AG04449 (cell line): Measurements from ENCODE around the gene LSM12.
"Not testable (repeated sequence)": the region's sequence is repeated elsewhere in the genome, so short reads cannot be mapped to it uniquely, and the experiment has no call there.

Source experiments
- CTCF ChIA-PET: fragments of 350-600 bp; formaldehyde crosslinking; extraction: SDS; loops from one replicate; lab custom pipeline; 2021; ENCODE audit warnings: antibody characterized with exemption; lab: Yijun Ruan, JAX
- POLR2A ChIA-PET: fragments of 400-600, 350-600 bp; formaldehyde crosslinking; extraction: SDS; loops from one replicate; lab custom pipeline; 2020; ENCODE audit warnings: antibody characterized with exemption, inconsistent platforms; lab: Yijun Ruan, JAX
- DNase-seq: peaks from one replicate; pipeline ENCODE4 v3.0.0-alpha.2; 2010; ENCODE audit warnings: low read depth, low spot score
- H3K4me3 ChIP-seq: 2 replicates; pipeline ENCODE4 v1.5.1; 2011; ENCODE audit warnings: low read depth, mild to moderate bottlenecking, control low read depth, low read length
- CTCF ChIP-seq: IDR thresholded peaks from one replicate; pipeline ENCODE4 v1.5.1; 2011; ENCODE audit warnings: mild to moderate bottlenecking, moderate library complexity, low read length, control low read depth, inconsistent platforms; ENCODE audit not compliant: insufficient read depth; ENCODE audit errors: missing control alignments

The LSM12 gene

GRCh38 chr17:44000141-44000860 lies 66.2 kb downstream of the LSM12 start:
- CTCF ChIA-PET: interaction anchor here (0.6 to 12.4 kb wide), 5 partner anchors 8 to 122 kb away, joined by 3 to 320 read pairs (median 66); partner anchors contain the start of genes MPP2 and PPY

GRCh38 chr17:43999024-43999423 lies 67.4 kb downstream of the LSM12 start:
- no peak for DNase-seq
- no peak for TF ChIP-seq CTCF
- POLR2A ChIA-PET: interaction anchor here (0.5 to 0.7 kb wide), 2 partner anchors 171 to 199 kb away, joined by 3 to 4 read pairs; no protein-coding TSS in a partner anchor
- H3K4me3 ChIP-seq: no peak overlapping the region
- CTCF ChIA-PET: interaction anchor here (0.9 to 12.4 kb wide), 7 partner anchors 10 to 170 kb away, joined by 4 to 320 read pairs (median 66); partner anchors contain the start of genes MPP2 and PPY

More at GRCh38 chr17:44000141-44000860, 66.2 kb downstream of the LSM12 start:
- POLR2A ChIA-PET: no interaction called here
- no peak overlapping the region for H3K4me3 ChIP-seq
- DNase-seq: no peak
- no peak for TF ChIP-seq CTCF

GRCh38 chr17:43998552-43998951 lies 67.9 kb downstream of the LSM12 start:
- TF ChIP-seq CTCF: no peak
- ChIA-PET CTCF (interaction anchor here (0.9 to 12.4 kb wide), 7 partner anchors 13 to 170 kb away, joined by 4 to 320 read pairs (median 66); partner anchors contain the start of genes CD300LG, MPP2 and PPY), POLR2A (interaction anchor here (0.5 to 0.9 kb wide), 3 partner anchors 9 to 200 kb away, joined by 3 read pairs; no protein-coding TSS in a partner anchor)
- no peak overlapping the region for H3K4me3 ChIP-seq
- no peak for DNase-seq

GRCh38 chr17:43997180-43997579 lies 69.3 kb downstream of the LSM12 start:
- DNase-seq, H3K4me3 ChIP-seq, POLR2A ChIA-PET: not testable (repeated sequence)
- CTCF ChIA-PET: interaction anchor here (1.0 to 12.4 kb wide), 9 partner anchors 12 to 151 kb away, joined by 3 to 320 read pairs (median 5); partner anchors contain the start of genes CD300LG, MPP2 and PPY

GRCh38 chr17:43995150-43995471 lies 71.4 kb downstream of the LSM12 start:
- TF ChIP-seq CTCF: no peak
- no peak overlapping the region for H3K4me3 ChIP-seq
- CTCF ChIA-PET: interaction anchor here (0.6 to 12.4 kb wide), 19 partner anchors 10 to 165 kb away, joined by 3 to 320 read pairs (median 3); partner anchors contain the start of genes MPP2, PPY and TMEM101
- POLR2A ChIA-PET: no interaction called here
- DNase-seq: no peak

GRCh38 chr17:43994272-43995149 lies 72.0 kb downstream of the LSM12 start:
- peak overlapping the region; percentile 50 for H3K4me3 ChIP-seq
- peak; percentile 85 for TF ChIP-seq CTCF
- DNase-seq: no peak
- CTCF ChIA-PET: interaction anchor here (0.8 to 12.4 kb wide), 19 partner anchors 8 to 116 kb away, joined by 3 to 320 read pairs (median 5); partner anchors contain the start of genes MPP2, PPY and TMEM101
- POLR2A ChIA-PET: no interaction called here
